GM13976 (cell line): ENCODE results near the gene CRTC1.

Source experiments
- DNase-seq: peaks from one replicate; pipeline ENCODE4 v3.0.0; 2012; ENCODE audit warnings: low spot score
- in situ Hi-C: fragments of 300-500 bp; cut with MboI; formaldehyde crosslinking; loops from one replicate; pipeline ENCODE4 v1.12.0; 2022; ENCODE audit warnings: low sequenced_read_pairs, mixed read lengths, inconsistent platforms; ENCODE audit not compliant: unreplicated experiment
- TF ChIP-seq, protein P1 (sequence below): IDR thresholded peaks from 2 replicates; pipeline ENCODE4 v1.5.1; 2012; ENCODE audit warnings: borderline replicate concordance, mild to moderate bottlenecking; ENCODE audit not compliant: insufficient read depth; ENCODE audit errors: extremely low read depth, missing control alignments, control extremely low read depth

CRTC1 gene

DNA sequence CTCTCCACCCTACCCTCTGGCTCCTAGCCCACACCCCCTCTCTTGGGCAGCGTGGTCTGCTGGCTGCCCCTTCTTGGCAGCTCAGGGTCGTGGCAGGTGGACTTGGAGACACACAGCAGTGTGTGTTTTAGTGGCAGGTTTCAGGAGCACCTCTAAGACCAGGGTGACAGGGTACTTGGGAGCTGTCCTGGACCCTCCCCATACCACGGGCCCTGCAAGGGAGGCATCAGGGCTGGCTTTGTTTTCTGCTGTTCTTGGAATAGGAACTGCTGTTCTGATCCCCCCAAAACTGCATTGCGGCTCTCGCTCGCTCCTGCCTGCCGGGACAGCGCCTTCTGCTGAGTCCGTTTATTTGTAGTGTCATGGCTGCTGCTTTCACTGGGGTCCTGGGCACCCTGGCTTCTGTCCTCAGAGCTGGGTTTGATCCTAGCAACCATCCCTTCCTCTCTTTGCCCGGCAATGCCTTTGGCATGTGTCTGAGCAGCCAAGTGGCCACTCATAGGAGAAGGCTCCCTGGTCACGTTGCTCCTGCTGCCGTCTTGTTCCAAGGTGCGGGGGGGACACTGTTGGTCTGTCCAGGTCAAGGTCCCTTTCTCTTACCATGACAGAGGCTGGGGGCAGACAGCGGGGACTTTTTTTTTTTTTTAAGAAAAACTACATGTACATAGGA lies 95.5 kb downstream of the CRTC1 start:
- in situ Hi-C loops: no loop called here

DNA sequence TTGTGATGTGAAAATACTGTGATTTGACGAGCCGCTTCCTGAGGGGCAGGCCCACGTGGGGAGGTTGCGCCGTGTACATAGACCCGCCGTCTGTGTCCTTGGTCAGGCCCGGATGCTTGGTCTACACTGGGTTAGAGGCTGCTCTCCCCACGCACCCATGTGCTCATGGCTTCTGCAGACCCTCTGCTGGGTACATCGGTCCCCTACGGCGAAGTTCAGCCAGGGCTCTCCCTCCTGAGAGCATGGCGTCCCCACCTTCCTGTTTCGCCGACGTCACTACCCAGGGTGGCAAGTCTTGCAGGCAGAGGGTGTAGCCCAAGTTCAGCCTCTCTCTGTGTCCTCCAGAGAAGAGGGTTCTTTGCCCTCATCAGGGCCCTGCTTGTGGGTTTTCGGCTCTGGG lies 96.6 kb downstream of the CRTC1 start:
- TF ChIP-seq, protein P1, sequence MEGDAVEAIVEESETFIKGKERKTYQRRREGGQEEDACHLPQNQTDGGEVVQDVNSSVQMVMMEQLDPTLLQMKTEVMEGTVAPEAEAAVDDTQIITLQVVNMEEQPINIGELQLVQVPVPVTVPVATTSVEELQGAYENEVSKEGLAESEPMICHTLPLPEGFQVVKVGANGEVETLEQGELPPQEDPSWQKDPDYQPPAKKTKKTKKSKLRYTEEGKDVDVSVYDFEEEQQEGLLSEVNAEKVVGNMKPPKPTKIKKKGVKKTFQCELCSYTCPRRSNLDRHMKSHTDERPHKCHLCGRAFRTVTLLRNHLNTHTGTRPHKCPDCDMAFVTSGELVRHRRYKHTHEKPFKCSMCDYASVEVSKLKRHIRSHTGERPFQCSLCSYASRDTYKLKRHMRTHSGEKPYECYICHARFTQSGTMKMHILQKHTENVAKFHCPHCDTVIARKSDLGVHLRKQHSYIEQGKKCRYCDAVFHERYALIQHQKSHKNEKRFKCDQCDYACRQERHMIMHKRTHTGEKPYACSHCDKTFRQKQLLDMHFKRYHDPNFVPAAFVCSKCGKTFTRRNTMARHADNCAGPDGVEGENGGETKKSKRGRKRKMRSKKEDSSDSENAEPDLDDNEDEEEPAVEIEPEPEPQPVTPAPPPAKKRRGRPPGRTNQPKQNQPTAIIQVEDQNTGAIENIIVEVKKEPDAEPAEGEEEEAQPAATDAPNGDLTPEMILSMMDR: no peak
- DNase-seq: no peak
- in situ Hi-C loops: no loop called here

More for the DNA sequence above, 95.5 kb downstream of the CRTC1 start:
- TF ChIP-seq, protein P1: no peak
- DNase-seq: no peak

DNA sequence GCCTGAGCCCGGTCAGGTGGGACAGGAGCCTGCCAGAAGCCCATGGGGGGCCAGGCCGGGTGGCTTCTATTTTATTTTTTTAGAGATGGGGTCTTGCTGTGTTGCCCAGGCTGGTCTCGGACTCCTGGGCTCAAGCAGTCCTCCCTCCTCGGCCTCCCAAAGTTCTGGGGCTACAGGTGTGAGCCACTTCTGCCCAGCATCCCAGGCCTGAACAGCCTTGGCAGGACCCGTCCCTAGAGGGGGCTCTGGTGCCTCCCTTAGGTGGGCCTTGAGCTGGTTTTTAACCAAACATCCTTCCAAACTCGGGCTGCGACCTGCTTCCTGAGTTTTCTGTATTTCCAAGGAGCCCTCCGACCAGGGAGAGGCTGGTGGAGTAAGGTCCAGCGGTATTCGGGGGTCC lies 97.2 kb downstream of the CRTC1 start:
- DNase-seq: no peak
- TF ChIP-seq, protein P1: no peak
- in situ Hi-C loops: no loop called here

DNA sequence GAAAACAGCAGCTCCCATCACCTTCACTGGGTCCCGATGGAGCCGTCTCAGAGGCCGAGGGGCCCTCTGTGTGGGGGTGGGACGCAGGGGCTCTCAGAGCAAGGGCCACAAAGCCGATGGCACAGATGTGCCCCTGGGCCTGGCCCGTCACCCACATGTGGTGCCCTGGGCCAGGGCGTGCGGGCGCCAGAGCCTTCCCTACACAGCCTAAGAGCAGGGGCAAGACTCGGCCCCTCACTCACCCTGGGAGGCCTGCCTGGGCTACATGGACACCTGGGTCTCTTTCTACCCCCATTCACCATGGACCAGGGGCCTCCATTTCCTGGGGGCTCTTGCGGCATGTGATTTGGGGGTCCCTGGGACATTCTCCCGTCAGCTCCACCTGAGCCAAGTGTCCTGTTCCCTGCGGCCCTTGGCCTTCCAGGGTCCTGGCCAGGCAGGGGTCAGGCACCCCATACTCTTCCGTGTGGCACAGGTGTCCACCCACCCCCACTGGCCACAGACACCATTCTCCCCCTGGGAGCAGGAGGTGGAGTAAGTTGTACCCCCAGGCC lies 97.6 kb downstream of the CRTC1 start:
- TF ChIP-seq, protein P1: no peak
- DNase-seq: no peak
- in situ Hi-C loops: no loop called here

DNA sequence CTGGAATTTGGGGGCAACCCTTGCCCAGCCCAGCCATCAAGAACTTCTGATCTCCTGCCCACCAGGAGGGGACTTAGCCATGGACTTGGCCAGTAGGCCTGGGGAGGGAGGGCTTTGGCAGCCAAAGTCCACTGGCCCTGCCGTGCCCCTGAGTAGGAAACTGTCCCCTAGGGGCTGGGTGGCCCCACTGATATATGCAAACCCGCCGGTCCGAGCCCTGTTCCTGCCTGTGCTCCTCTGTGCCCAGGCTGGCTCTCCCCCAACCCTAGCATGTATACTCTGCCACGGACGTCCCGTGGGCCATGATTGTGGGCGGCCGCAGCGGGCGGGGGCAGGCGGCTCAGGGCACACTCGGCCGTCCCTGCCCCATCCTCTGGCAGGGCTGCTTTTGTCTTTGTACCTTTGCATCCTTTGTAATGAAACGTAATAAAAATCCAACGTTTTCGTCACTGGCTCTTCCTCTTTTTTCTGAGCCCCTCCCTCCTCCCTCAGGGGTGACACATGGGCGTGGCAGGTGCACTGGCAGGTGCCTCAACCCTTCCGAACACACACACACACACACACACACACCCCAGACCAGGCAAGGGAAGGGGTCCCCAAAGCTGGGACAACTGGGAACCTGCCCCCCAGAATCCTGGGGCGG lies 98.5 kb downstream of the CRTC1 start:
- DNase-seq: no peak
- in situ Hi-C loops: no loop called here
- TF ChIP-seq, protein P1: no peak

DNA sequence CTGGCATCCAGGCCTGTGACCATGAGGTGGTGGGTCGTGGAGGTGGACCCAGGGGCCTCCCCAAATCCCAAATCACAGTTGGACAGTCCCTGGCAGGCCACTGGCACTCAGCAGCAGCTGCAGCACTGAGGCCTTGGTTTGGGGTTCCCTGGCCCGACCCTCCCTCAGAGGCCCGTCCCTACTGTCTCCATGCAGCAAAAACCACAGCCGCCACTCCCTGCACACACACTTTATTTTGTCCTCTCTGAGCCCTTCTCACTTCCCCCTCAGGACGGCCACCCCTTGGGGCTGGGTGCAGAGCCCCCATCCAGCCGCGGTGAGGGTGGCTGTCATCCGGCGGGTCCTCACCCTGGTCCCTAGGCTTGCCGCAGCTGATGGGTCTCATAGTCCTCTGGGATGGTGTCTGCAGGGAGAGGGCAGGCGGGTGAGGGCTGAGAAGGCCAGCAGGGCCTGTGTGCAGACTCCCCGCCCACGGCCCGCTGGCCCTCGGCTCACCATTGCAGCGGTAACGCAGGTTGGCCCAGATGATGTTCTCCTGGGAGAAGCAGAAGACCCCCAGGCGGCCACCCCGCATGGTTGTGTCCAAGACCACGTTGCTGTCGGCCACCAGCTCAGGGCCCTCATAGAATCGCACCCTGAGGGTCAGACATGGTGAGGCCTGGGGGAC lies 99.2 kb downstream of the CRTC1 start:
- in situ Hi-C loops: no loop called here
- TF ChIP-seq, protein P1: no peak
- DNase-seq: no peak
